C4-2B (cell line): ENCODE results near the gene KIF6.

Source experiments
- CTCF ChIP-seq: fragments of 450-650 bp; conservative IDR thresholded peaks from 2 replicates; pipeline ENCODE4 v1.5.1; 2017; ENCODE audit warnings: mild to moderate bottlenecking
- ZFX ChIP-seq: fragments of 450-650 bp; IDR thresholded peaks from 2 replicates; pipeline ENCODE4 v1.6.1; 2017

GRCh38 chr6:39617026-39617425 lies 108.2 kb downstream of the KIF6 start:
- TF ChIP-seq CTCF (no peak), ZFX (no peak)
